LNCaP clone FGC (cell line): ENCODE data around the gene ACOX1.
A peak's percentile ranks its signal among the peaks of the same experiment; 100 is the strongest.

Source experiments
- DNase-seq: peaks from one replicate; pipeline ENCODE4 v3.0.0-alpha.2; 2011; ENCODE audit warnings: low read depth
- H3K4me3 ChIP-seq: 2 replicates; pipeline ENCODE4 v1.5.1; 2011; ENCODE audit warnings: mild to moderate bottlenecking, low read depth, low read length, control low read depth
- CTCF ChIP-seq: IDR thresholded peaks from 2 replicates; pipeline ENCODE4 v1.5.1; 2012; ENCODE audit warnings: mild to moderate bottlenecking; ENCODE audit not compliant: control insufficient read depth, insufficient read depth; ENCODE audit errors: extremely low read depth

Gene ACOX1

GRCh38 chr17:75915268-75915667 is 63.7 kb downstream of the ACOX1 start:
- no peak overlapping the region for H3K4me3 ChIP-seq
- DNase-seq: no peak
- no peak for TF ChIP-seq CTCF

- H3K4me3 ChIP-seq: no peak overlapping the region
- no peak for TF ChIP-seq CTCF
- no peak for DNase-seq
Measured at GRCh38 chr17:75914643-75915267, 64.2 kb downstream of the ACOX1 start.

- no peak for DNase-seq
- no peak for TF ChIP-seq CTCF
- no peak overlapping the region for H3K4me3 ChIP-seq
Measured at GRCh38 chr17:75913537-75914210, 65.3 kb downstream of the ACOX1 start.

GRCh38 chr17:75910699-75911098 is 68.3 kb downstream of the ACOX1 start:
- no peak overlapping the region for H3K4me3 ChIP-seq
- no peak for DNase-seq
- no peak for TF ChIP-seq CTCF

GRCh38 chr17:75909812-75910274 is 69.1 kb downstream of the ACOX1 start:
- no peak for TF ChIP-seq CTCF
- no peak for DNase-seq
- no peak overlapping the region for H3K4me3 ChIP-seq

GRCh38 chr17:75909051-75909811 is 69.7 kb downstream of the ACOX1 start:
- no peak overlapping the region for H3K4me3 ChIP-seq
- peak; percentile 46 for DNase-seq
- TF ChIP-seq CTCF: no peak

- DNase-seq: no peak
- H3K4me3 ChIP-seq: no peak overlapping the region
- TF ChIP-seq CTCF: no peak
Measured at GRCh38 chr17:75908201-75908600, 70.8 kb downstream of the ACOX1 start.
